Measurements from ENCODE around the gene UNC13A. TPM values are rescaled to one million over a fixed set of nuclear protein-coding genes. Genes with fewer than 3 reads are reported as not detected.

UNC13A gene
- total RNA-seq, 1 donor from 2014 or later, result 1.2 TPM

GRCh38 chr19:17646441-17646840, 41.7 kb downstream of the UNC13A start:
- Mint-ChIP-seq H3K4me3 (ENCODE audit: unreplicated experiment) (no peak overlapping the region), H3K27me3 (ENCODE audit: unreplicated experiment) (peaks cover 5% of the 10 kb centered on the region), H3K9me3 (ENCODE audit: unreplicated experiment) (no peaks in the 10 kb centered on the region), H3K4me1 (ENCODE audit: unreplicated experiment) (no peaks in the 10 kb centered on the region), H3K36me3 (ENCODE audit: low read depth, unreplicated experiment) (no peaks in the 10 kb centered on the region), H3K27ac (ENCODE audit: unreplicated experiment) (no peak overlapping the region)
- TF ChIP-seq CTCF (IDR thresholded peaks at IDR 0.05; ENCODE audit: unreplicated experiment), result no peak
- DNase-seq (ENCODE audit: low spot score), result no peak

- no peak overlapping the region for H3K4me3 Mint-ChIP-seq (ENCODE audit: unreplicated experiment)
- no peaks in the 10 kb centered on the region for H3K9me3 Mint-ChIP-seq (ENCODE audit: unreplicated experiment)
- H3K27me3 Mint-ChIP-seq (ENCODE audit: unreplicated experiment), result peaks cover 5% of the 10 kb centered on the region
- no peak overlapping the region for H3K27ac Mint-ChIP-seq (ENCODE audit: unreplicated experiment)
- no peaks in the 10 kb centered on the region for H3K36me3 Mint-ChIP-seq (ENCODE audit: low read depth, unreplicated experiment)
- no peak for DNase-seq (ENCODE audit: low spot score)
- H3K4me1 Mint-ChIP-seq (ENCODE audit: unreplicated experiment), result no peaks in the 10 kb centered on the region
- no peak for TF ChIP-seq CTCF (IDR thresholded peaks at IDR 0.05; ENCODE audit: unreplicated experiment)
Measured at GRCh38 chr19:17645339-17645963, 42.7 kb downstream of the UNC13A start.

GRCh38 chr19:17642656-17643055, 45.5 kb downstream of the UNC13A start:
- no peak for TF ChIP-seq CTCF (IDR thresholded peaks at IDR 0.05; ENCODE audit: unreplicated experiment)
- Mint-ChIP-seq H3K9me3 (ENCODE audit: unreplicated experiment) (no peaks in the 10 kb centered on the region), H3K4me1 (ENCODE audit: unreplicated experiment) (peaks cover 5% of the 10 kb centered on the region), H3K36me3 (ENCODE audit: low read depth, unreplicated experiment) (no peaks in the 10 kb centered on the region), H3K27me3 (ENCODE audit: unreplicated experiment) (peaks cover 7% of the 10 kb centered on the region), H3K4me3 (ENCODE audit: unreplicated experiment) (no peak overlapping the region), H3K27ac (ENCODE audit: unreplicated experiment) (no peak overlapping the region)
- no peak for DNase-seq (ENCODE audit: low spot score)

GRCh38 chr19:17641846-17642245, 46.3 kb downstream of the UNC13A start:
- no peak for DNase-seq (ENCODE audit: low spot score)
- H3K27me3 Mint-ChIP-seq (ENCODE audit: unreplicated experiment), result peaks cover 6% of the 10 kb centered on the region
- H3K27ac Mint-ChIP-seq (ENCODE audit: unreplicated experiment), result no peak overlapping the region
- no peaks in the 10 kb centered on the region for H3K9me3 Mint-ChIP-seq (ENCODE audit: unreplicated experiment)
- no peak for TF ChIP-seq CTCF (IDR thresholded peaks at IDR 0.05; ENCODE audit: unreplicated experiment)
- no peak overlapping the region for H3K4me3 Mint-ChIP-seq (ENCODE audit: unreplicated experiment)
- H3K4me1 Mint-ChIP-seq (ENCODE audit: unreplicated experiment), result peaks cover 5% of the 10 kb centered on the region
- no peaks in the 10 kb centered on the region for H3K36me3 Mint-ChIP-seq (ENCODE audit: low read depth, unreplicated experiment)

- peaks cover 6% of the 10 kb centered on the region for H3K27me3 Mint-ChIP-seq (ENCODE audit: unreplicated experiment)
- no peak overlapping the region for H3K4me3 Mint-ChIP-seq (ENCODE audit: unreplicated experiment)
- peaks cover 5% of the 10 kb centered on the region for H3K4me1 Mint-ChIP-seq (ENCODE audit: unreplicated experiment)
- H3K27ac Mint-ChIP-seq (ENCODE audit: unreplicated experiment), result no peak overlapping the region
- H3K9me3 Mint-ChIP-seq (ENCODE audit: unreplicated experiment), result no peaks in the 10 kb centered on the region
- no peak for TF ChIP-seq CTCF (IDR thresholded peaks at IDR 0.05; ENCODE audit: unreplicated experiment)
- DNase-seq (ENCODE audit: low spot score), result no peak
- H3K36me3 Mint-ChIP-seq (ENCODE audit: low read depth, unreplicated experiment), result no peaks in the 10 kb centered on the region
Measured at GRCh38 chr19:17641181-17641580, 47.0 kb downstream of the UNC13A start.

All from endothelial cell (in vitro differentiated cells).